Vagina (tissue), 2 donors: Measurements from ENCODE around the gene CDH13. TPM values are rescaled to one million over a fixed set of nuclear protein-coding genes. Genes with fewer than 3 reads are reported as not detected.
A peak's percentile ranks its signal among the peaks of the same experiment; 100 is the strongest.

Experiments
- DNase-seq, 2 donors: peaks; one replicate each; pipeline ENCODE4 v3.0.0-alpha.2; 2017; ENCODE audit errors: extremely low spot score in 2 of 2
- H3K27ac ChIP-seq: fragments of 200-600 bp; sonication (generic); one replicate; pipeline ENCODE4 v1.5.1; 2019
- H3K27me3 ChIP-seq: fragments of 200-600 bp; sonication (generic); one replicate; pipeline ENCODE4 v1.5.1; 2019
- H3K36me3 ChIP-seq, 2 donors: fragments of 200-600 bp; sonication (generic); one replicate each; pipeline ENCODE4 v1.5.1; 2017 to 2019
- H3K4me1 ChIP-seq: fragments of 200-600 bp; sonication (generic); one replicate; pipeline ENCODE4 v1.5.1; 2019
- H3K4me3 ChIP-seq, 2 donors: fragments of 200-600 bp; sonication (generic); 1 replicate in 1 of 2; 2 replicates in 1 of 2; pipeline ENCODE4 v1.5.1; 2016 to 2019
- H3K9me3 ChIP-seq: fragments of 200-600 bp; sonication (generic); one replicate; pipeline ENCODE4 v1.5.1; 2019
- POLR2A ChIP-seq, 2 donors: fragments of 450-650 bp; IDR thresholded peaks; one replicate each; pipeline ENCODE4 v1.6.1; 2017; ENCODE audit warnings: antibody characterized with exemption in 2 of 2, mild to moderate bottlenecking in 2 of 2, moderate library complexity in 2 of 2
- POLR2AphosphoS5 ChIP-seq, 2 donors: sonication (generic); formaldehyde crosslinking; IDR thresholded peaks; one replicate each; pipeline ENCODE4 v1.9.0; 2017; ENCODE audit warnings: antibody characterized with exemption in 2 of 2, mild to moderate bottlenecking in 2 of 2, low read depth in 1 of 2; ENCODE audit not compliant: insufficient read depth in 1 of 2
- intact Hi-C: fragments of 100-400 bp; cut with DNase I; formaldehyde crosslinking; loops from one replicate; pipeline ENCODE4 v1.15.1; 2023
- total RNA-seq: library from RNA; depleted of rRNA; stranded (reverse); fragments of >200 nt; gene quantifications from one replicate; pipeline ENCODE4 v1.2.3, GENCODE V29; 2016
- TF ChIP-seq, protein P1 (sequence below), 3 experiments: fragments of 450-650 bp in 2 of 3; fragments of 200-600 bp in 1 of 3; sonication (generic) in 1 of 3; IDR thresholded peaks; one replicate each; pipeline ENCODE4 v1.5.1; 2017 to 2019; ENCODE audit warnings: antibody characterized with exemption in 3 of 3, mild to moderate bottlenecking in 2 of 3, moderate library complexity in 2 of 3

The CDH13 gene
- total RNA-seq, 1 donor from 2014 or later, result 123 TPM

DNA sequence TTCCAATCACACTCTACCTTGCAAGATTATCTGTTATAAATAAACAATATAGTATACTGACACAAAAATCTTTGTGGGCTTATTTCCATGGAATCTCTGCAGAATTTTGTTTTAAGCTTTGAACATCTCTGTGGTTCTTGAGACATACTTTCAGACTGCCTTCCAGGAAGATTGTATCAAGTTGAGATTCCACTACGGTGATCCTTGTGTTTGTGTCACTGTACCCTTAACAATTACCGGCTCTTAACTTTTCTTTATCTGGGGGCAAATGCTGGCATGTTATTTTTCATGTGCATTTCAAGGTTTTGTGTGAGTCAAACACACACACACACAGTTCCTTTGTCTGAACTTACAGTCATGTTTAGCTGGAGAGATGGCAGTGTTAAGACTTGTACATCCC lies 708.3 kb downstream of the CDH13 start:
- H3K9me3 ChIP-seq, result no peaks in the 10 kb centered on the region
- intact Hi-C loops, result no loop called here
- no peak for TF ChIP-seq POLR2A (IDR thresholded peaks at IDR 0.05)
- TF ChIP-seq, protein P1, sequence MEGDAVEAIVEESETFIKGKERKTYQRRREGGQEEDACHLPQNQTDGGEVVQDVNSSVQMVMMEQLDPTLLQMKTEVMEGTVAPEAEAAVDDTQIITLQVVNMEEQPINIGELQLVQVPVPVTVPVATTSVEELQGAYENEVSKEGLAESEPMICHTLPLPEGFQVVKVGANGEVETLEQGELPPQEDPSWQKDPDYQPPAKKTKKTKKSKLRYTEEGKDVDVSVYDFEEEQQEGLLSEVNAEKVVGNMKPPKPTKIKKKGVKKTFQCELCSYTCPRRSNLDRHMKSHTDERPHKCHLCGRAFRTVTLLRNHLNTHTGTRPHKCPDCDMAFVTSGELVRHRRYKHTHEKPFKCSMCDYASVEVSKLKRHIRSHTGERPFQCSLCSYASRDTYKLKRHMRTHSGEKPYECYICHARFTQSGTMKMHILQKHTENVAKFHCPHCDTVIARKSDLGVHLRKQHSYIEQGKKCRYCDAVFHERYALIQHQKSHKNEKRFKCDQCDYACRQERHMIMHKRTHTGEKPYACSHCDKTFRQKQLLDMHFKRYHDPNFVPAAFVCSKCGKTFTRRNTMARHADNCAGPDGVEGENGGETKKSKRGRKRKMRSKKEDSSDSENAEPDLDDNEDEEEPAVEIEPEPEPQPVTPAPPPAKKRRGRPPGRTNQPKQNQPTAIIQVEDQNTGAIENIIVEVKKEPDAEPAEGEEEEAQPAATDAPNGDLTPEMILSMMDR (IDR thresholded peaks at IDR 0.05), result no peak
- TF ChIP-seq POLR2AphosphoS5 (IDR thresholded peaks at IDR 0.05; ENCODE audit: insufficient read depth in 1 of 2, low read depth in 1 of 2), result no peak
- H3K4me1 ChIP-seq, result no peaks in the 10 kb centered on the region
- no peaks in the 10 kb centered on the region for H3K36me3 ChIP-seq
- H3K27ac ChIP-seq, result no peak overlapping the region
- no peak for DNase-seq
- no peaks in the 10 kb centered on the region for H3K27me3 ChIP-seq
- no peak overlapping the region for H3K4me3 ChIP-seq

- TF ChIP-seq, protein P1 (IDR thresholded peaks at IDR 0.05), result no peak
- TF ChIP-seq POLR2A (IDR thresholded peaks at IDR 0.05) (no peak), POLR2AphosphoS5 (IDR thresholded peaks at IDR 0.05; ENCODE audit: insufficient read depth in 1 of 2, low read depth in 1 of 2) (no peak)
- H3K27ac ChIP-seq, result peak overlapping the region; percentile 13
- no peaks in the 10 kb centered on the region for H3K4me1 ChIP-seq
- H3K36me3 ChIP-seq, result no peaks in the 10 kb centered on the region
- H3K4me3 ChIP-seq, result no peak overlapping the region
- intact Hi-C loops, result no loop called here
- H3K27me3 ChIP-seq, result no peaks in the 10 kb centered on the region
- no peak for DNase-seq
- no peaks in the 10 kb centered on the region for H3K9me3 ChIP-seq
These were observed 709.8 kb downstream of the CDH13 start for GRCh38 chr16:83336603-83337002.

- H3K36me3 ChIP-seq, result no peaks in the 10 kb centered on the region
- no peaks in the 10 kb centered on the region for H3K9me3 ChIP-seq
- no peak overlapping the region for H3K4me3 ChIP-seq
- no peak for DNase-seq
- no peaks in the 10 kb centered on the region for H3K27me3 ChIP-seq
- H3K27ac ChIP-seq, result no peak overlapping the region
- H3K4me1 ChIP-seq, result no peaks in the 10 kb centered on the region
- TF ChIP-seq POLR2AphosphoS5 (IDR thresholded peaks at IDR 0.05; ENCODE audit: insufficient read depth in 1 of 2, low read depth in 1 of 2), result no peak
- TF ChIP-seq POLR2A (IDR thresholded peaks at IDR 0.05), result no peak
- TF ChIP-seq, protein P1 (IDR thresholded peaks at IDR 0.05), result no peak
- intact Hi-C loops, result no loop called here
These were observed 711.4 kb downstream of the CDH13 start for GRCh38 chr16:83338138-83338537.

- H3K27ac ChIP-seq, result no peak overlapping the region
- TF ChIP-seq POLR2AphosphoS5 (IDR thresholded peaks at IDR 0.05; ENCODE audit: insufficient read depth in 1 of 2, low read depth in 1 of 2), result no peak
- TF ChIP-seq, protein P1 (IDR thresholded peaks at IDR 0.05), result no peak
- no peak for TF ChIP-seq POLR2A (IDR thresholded peaks at IDR 0.05)
- H3K4me3 ChIP-seq, result no peak overlapping the region
- no peak for DNase-seq
- intact Hi-C loops, result no loop called here
- H3K9me3 ChIP-seq, result no peaks in the 10 kb centered on the region
- H3K36me3 ChIP-seq, result no peaks in the 10 kb centered on the region
- H3K27me3 ChIP-seq, result no peaks in the 10 kb centered on the region
- H3K4me1 ChIP-seq, result no peaks in the 10 kb centered on the region
These were observed 712.2 kb downstream of the CDH13 start for GRCh38 chr16:83338941-83339340.

DNA sequence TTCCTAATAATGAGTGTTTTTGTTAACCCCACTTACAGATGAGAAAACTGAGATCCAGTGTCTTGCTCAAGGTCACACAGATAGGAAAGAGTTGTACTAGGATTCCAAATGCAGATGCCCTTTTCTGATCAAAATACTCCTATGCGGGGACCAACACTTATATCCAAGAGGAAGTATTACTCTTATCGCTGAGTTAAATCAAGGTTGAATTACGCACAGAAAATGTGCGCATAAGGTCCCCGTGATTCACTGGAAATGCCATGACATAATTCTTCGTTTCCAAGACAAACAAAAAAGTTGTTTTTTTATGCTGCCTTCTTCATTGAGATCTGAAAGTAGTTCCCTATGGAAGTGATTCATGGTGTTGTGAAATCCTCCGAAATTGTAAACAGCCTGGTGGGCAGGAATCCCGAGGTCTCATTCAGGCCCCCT lies 717.2 kb downstream of the CDH13 start:
- no peaks in the 10 kb centered on the region for H3K27me3 ChIP-seq
- intact Hi-C loops, result no loop called here
- TF ChIP-seq POLR2AphosphoS5 (IDR thresholded peaks at IDR 0.05; ENCODE audit: insufficient read depth in 1 of 2, low read depth in 1 of 2) (peak in 1 of 2 donors; percentile 38), POLR2A (IDR thresholded peaks at IDR 0.05) (no peak)
- TF ChIP-seq, protein P1 (IDR thresholded peaks at IDR 0.05), result no peak
- no peak overlapping the region for H3K4me3 ChIP-seq
- no peaks in the 10 kb centered on the region for H3K36me3 ChIP-seq
- H3K27ac ChIP-seq, result peak overlapping the region; percentile 48
- H3K4me1 ChIP-seq, result no peaks in the 10 kb centered on the region
- no peaks in the 10 kb centered on the region for H3K9me3 ChIP-seq
- no peak for DNase-seq
